Measurements from ENCODE around the gene FBXL17.

FBXL17 gene

GRCh38 chr5:108212775-108213346, 169.0 kb downstream of the FBXL17 start:
- TF ChIP-seq EZH2phosphoT487 (conservative IDR thresholded peaks at IDR 0.05; ENCODE audit: low read length) (no peak), CTCF (IDR thresholded peaks at IDR 0.05; ENCODE audit: insufficient read depth, low read length, poor library complexity, severe bottlenecking) (no peak)
- H3K27ac ChIP-seq (ENCODE audit: low read depth, low read length) = no peak overlapping the region
- no peaks in the 10 kb centered on the region for H3K36me3 ChIP-seq (ENCODE audit: low read length)
- no peaks in the 10 kb centered on the region for H3K9me3 ChIP-seq (ENCODE audit: insufficient read depth, low read length)
- H3K4me3 ChIP-seq (ENCODE audit: insufficient read depth, low read length, poor library complexity, severe bottlenecking) = no peak overlapping the region
- H3K27me3 ChIP-seq (ENCODE audit: low read length) = no peaks in the 10 kb centered on the region
- no peak overlapping the region for H3K4me2 ChIP-seq (ENCODE audit: low read depth, low read length, poor library complexity, severe bottlenecking)
- no peaks in the 10 kb centered on the region for H3K79me2 ChIP-seq (ENCODE audit: insufficient read depth, low read length)
- H2AFZ ChIP-seq (ENCODE audit: low read depth, low read length, severe bottlenecking) = no peak overlapping the region
- H3K9me2 ChIP-seq (replicated peaks; ENCODE audit: insufficient read depth, low read length) = no peaks in the 10 kb centered on the region
- H3K9ac ChIP-seq (ENCODE audit: low read length) = no peak overlapping the region
- no peaks in the 10 kb centered on the region for H3F3A ChIP-seq (ENCODE audit: insufficient read depth)
- H4K20me1 ChIP-seq (ENCODE audit: low read depth, low read length) = no peaks in the 10 kb centered on the region

- Histone ChIP-seq H3K79me2 (ENCODE audit: insufficient read depth, low read length) (no peaks in the 10 kb centered on the region), H3K36me3 (ENCODE audit: low read length) (no peaks in the 10 kb centered on the region), H4K20me1 (ENCODE audit: low read depth, low read length) (no peaks in the 10 kb centered on the region), H3K4me2 (ENCODE audit: low read depth, low read length, poor library complexity, severe bottlenecking) (no peak overlapping the region), H3K27ac (ENCODE audit: low read depth, low read length) (no peak overlapping the region), H3K4me3 (ENCODE audit: insufficient read depth, low read length, poor library complexity, severe bottlenecking) (no peak overlapping the region), H3K27me3 (ENCODE audit: low read length) (no peaks in the 10 kb centered on the region), H3K9ac (ENCODE audit: low read length) (no peak overlapping the region), H3K9me2 (replicated peaks; ENCODE audit: insufficient read depth, low read length) (no peaks in the 10 kb centered on the region), H3F3A (ENCODE audit: insufficient read depth) (no peaks in the 10 kb centered on the region), H3K9me3 (ENCODE audit: insufficient read depth, low read length) (no peaks in the 10 kb centered on the region), H2AFZ (ENCODE audit: low read depth, low read length, severe bottlenecking) (no peak overlapping the region)
- TF ChIP-seq CTCF (IDR thresholded peaks at IDR 0.05; ENCODE audit: insufficient read depth, low read length, poor library complexity, severe bottlenecking) (no peak), EZH2phosphoT487 (conservative IDR thresholded peaks at IDR 0.05; ENCODE audit: low read length) (no peak)
Measured at GRCh38 chr5:108206707-108207106, 175.2 kb downstream of the FBXL17 start.

GRCh38 chr5:108201721-108202120, 180.2 kb downstream of the FBXL17 start:
- Histone ChIP-seq H3K79me2 (ENCODE audit: insufficient read depth, low read length) (no peaks in the 10 kb centered on the region), H3K4me2 (ENCODE audit: low read depth, low read length, poor library complexity, severe bottlenecking) (no peak overlapping the region), H3K9ac (ENCODE audit: low read length) (no peak overlapping the region), H3K4me3 (ENCODE audit: insufficient read depth, low read length, poor library complexity, severe bottlenecking) (no peak overlapping the region), H3K27me3 (ENCODE audit: low read length) (no peaks in the 10 kb centered on the region), H4K20me1 (ENCODE audit: low read depth, low read length) (no peaks in the 10 kb centered on the region), H3K9me2 (replicated peaks; ENCODE audit: insufficient read depth, low read length) (no peaks in the 10 kb centered on the region), H3K27ac (ENCODE audit: low read depth, low read length) (no peak overlapping the region), H3K36me3 (ENCODE audit: low read length) (no peaks in the 10 kb centered on the region), H3F3A (ENCODE audit: insufficient read depth) (no peaks in the 10 kb centered on the region), H2AFZ (ENCODE audit: low read depth, low read length, severe bottlenecking) (no peak overlapping the region), H3K9me3 (ENCODE audit: insufficient read depth, low read length) (no peaks in the 10 kb centered on the region)
- TF ChIP-seq EZH2phosphoT487 (conservative IDR thresholded peaks at IDR 0.05; ENCODE audit: low read length) (no peak), CTCF (IDR thresholded peaks at IDR 0.05; ENCODE audit: insufficient read depth, low read length, poor library complexity, severe bottlenecking) (no peak)

Data from SU-DHL-6 (cell line).